Measurements from ENCODE around the gene HOOK1.
"Not testable (repeated sequence)": the region's sequence is repeated elsewhere in the genome, so short reads cannot be mapped to it uniquely, and the experiment has no call there.

Gene HOOK1

GRCh38 chr1:59906931-59907330 lies 92.2 kb downstream of the HOOK1 start:
- no peak for DNase-seq (ENCODE audit: insufficient read length, low spot score)
- FAIRE-seq: no peak
- no peak for TF ChIP-seq CTCF (IDR thresholded peaks at IDR 0.05; ENCODE audit: insufficient read depth, missing control alignments)

GRCh38 chr1:59908084-59908483 lies 93.3 kb downstream of the HOOK1 start:
- DNase-seq (ENCODE audit: insufficient read length, low spot score) (no peak), FAIRE-seq (no peak)

GRCh38 chr1:59908682-59909081 lies 93.9 kb downstream of the HOOK1 start:
- DNase-seq (ENCODE audit: insufficient read length, low spot score) (no peak), FAIRE-seq (no peak)
- no peak for TF ChIP-seq CTCF (IDR thresholded peaks at IDR 0.05; ENCODE audit: insufficient read depth, missing control alignments)

More at GRCh38 chr1:59908084-59908483, 93.3 kb downstream of the HOOK1 start:
- no peak for TF ChIP-seq CTCF (IDR thresholded peaks at IDR 0.05; ENCODE audit: insufficient read depth, missing control alignments)

GRCh38 chr1:59914791-59915286 lies 100.1 kb downstream of the HOOK1 start:
- not testable (repeated sequence) for DNase-seq (ENCODE audit: insufficient read length, low spot score); FAIRE-seq

GRCh38 chr1:59915516-59915915 lies 100.8 kb downstream of the HOOK1 start:
- DNase-seq (ENCODE audit: insufficient read length, low spot score) (no peak), FAIRE-seq (no peak)
- TF ChIP-seq CTCF (IDR thresholded peaks at IDR 0.05; ENCODE audit: insufficient read depth, missing control alignments): no peak

GRCh38 chr1:59917026-59917784 lies 102.5 kb downstream of the HOOK1 start:
- DNase-seq (ENCODE audit: insufficient read length, low spot score) (no peak), FAIRE-seq (no peak)
- TF ChIP-seq CTCF (IDR thresholded peaks at IDR 0.05; ENCODE audit: insufficient read depth, missing control alignments): no peak

GRCh38 chr1:59917785-59918180 lies 103.0 kb downstream of the HOOK1 start:
- TF ChIP-seq CTCF (IDR thresholded peaks at IDR 0.05; ENCODE audit: insufficient read depth, missing control alignments): no peak
- FAIRE-seq: no peak

More at GRCh38 chr1:59917785-59918180, 103.0 kb downstream of the HOOK1 start:
- no peak for DNase-seq (ENCODE audit: insufficient read length, low spot score)
